Amygdala (tissue), 56 donors: Measurements from ENCODE around the gene ACP4.

Source experiments
- DNase-seq, 56 donors: peaks; one replicate each; lab custom pipeline; 2025; lab: John Stamatoyannopoulos, UW

Gene ACP4

GRCh38 chr19:50820086-50820485 is 29.9 kb downstream of the ACP4 start:
- no peak for DNase-seq

- DNase-seq, result no peak
Measured at GRCh38 chr19:50820549-50821247, 30.5 kb downstream of the ACP4 start.

- DNase-seq, result no peak
Measured at GRCh38 chr19:50821248-50821612, 31.0 kb downstream of the ACP4 start.

GRCh38 chr19:50821622-50822021 is 31.4 kb downstream of the ACP4 start:
- DNase-seq, result no peak

- DNase-seq, result no peak
Measured at GRCh38 chr19:50822661-50823208, 32.5 kb downstream of the ACP4 start.

- DNase-seq, result no peak
Measured at GRCh38 chr19:50823389-50824042, 33.3 kb downstream of the ACP4 start, which contains the start of gene KLK1. TSS of gene KLK1 (minus strand) at chr19:50823787. CDS start at chr19:50823748, 39 bp downstream.

- DNase-seq, result no peak
Measured at GRCh38 chr19:50826492-50827240, 36.5 kb downstream of the ACP4 start.

GRCh38 chr19:50827476-50827875 is 37.3 kb downstream of the ACP4 start:
- no peak for DNase-seq

GRCh38 chr19:50829801-50830200 is 39.6 kb downstream of the ACP4 start:
- no peak for DNase-seq

- DNase-seq, result no peak
Measured at GRCh38 chr19:50830266-50831025, 40.2 kb downstream of the ACP4 start.

- DNase-seq, result no peak
Measured at GRCh38 chr19:50831026-50831396, 40.8 kb downstream of the ACP4 start.

- no peak for DNase-seq
Measured at GRCh38 chr19:50832666-50833065, 42.5 kb downstream of the ACP4 start.

- no peak for DNase-seq
Measured at GRCh38 chr19:50833117-50833801, 43.0 kb downstream of the ACP4 start, which contains the start of gene KLK15. TSS of gene KLK15 (minus strand) at chr19:50833574. CDS start at chr19:50831492, 2,082 bp downstream.

- no peak for DNase-seq
Measured at GRCh38 chr19:50833802-50834167, 43.6 kb downstream of the ACP4 start.

GRCh38 chr19:50835103-50835784 is 45.0 kb downstream of the ACP4 start:
- no peak for DNase-seq

- DNase-seq, result peak in 32 of 56 donors; percentile 2 to 68 (median 28)
Measured at GRCh38 chr19:50835785-50836542, 45.7 kb downstream of the ACP4 start.

GRCh38 chr19:50836543-50837195 is 46.5 kb downstream of the ACP4 start:
- DNase-seq, result peak in 1 of 56 donors; percentile 2

GRCh38 chr19:50837300-50837699 is 47.1 kb downstream of the ACP4 start:
- no peak for DNase-seq
